Fibroblast of pulmonary artery (primary cell): Measurements from ENCODE around the gene EEF1AKMT3.
A peak's percentile ranks its signal among the peaks of the same experiment; 100 is the strongest.

Source experiments
- DNase-seq: peaks from one replicate; pipeline ENCODE4 v3.0.0-alpha.2; 2010; ENCODE audit warnings: low read depth
- H3K4me3 ChIP-seq: replicated peaks from 2 replicates; pipeline ENCODE4 v1.5.1; 2011; ENCODE audit warnings: low read depth, mild to moderate bottlenecking, control low read depth, low read length, moderate library complexity
- CTCF ChIP-seq: IDR thresholded peaks from 2 replicates; pipeline ENCODE4 v1.5.1; 2011; ENCODE audit warnings: mild to moderate bottlenecking, control low read depth, low read length, inconsistent platforms; ENCODE audit errors: missing control alignments

EEF1AKMT3 gene

DNA sequence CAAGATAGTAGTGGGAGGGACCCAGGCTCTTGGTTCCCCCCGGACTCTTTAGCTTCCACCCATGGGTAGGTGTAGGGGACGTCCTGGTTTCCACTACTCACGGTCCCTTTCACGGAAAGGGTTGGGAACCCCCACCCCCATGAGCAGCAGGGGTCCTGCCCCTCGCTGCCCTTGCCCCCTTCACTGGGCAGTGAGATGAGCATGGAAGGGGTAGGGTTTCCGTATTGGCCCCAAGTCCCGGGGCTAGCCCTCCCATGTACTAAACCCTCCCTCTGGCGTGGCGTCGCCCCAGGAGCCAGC is 46.6 kb upstream of the EEF1AKMT3 start:
- TF ChIP-seq CTCF = no peak
- H3K4me3 ChIP-seq = peak overlapping the region; percentile 83
- DNase-seq = no peak

DNA sequence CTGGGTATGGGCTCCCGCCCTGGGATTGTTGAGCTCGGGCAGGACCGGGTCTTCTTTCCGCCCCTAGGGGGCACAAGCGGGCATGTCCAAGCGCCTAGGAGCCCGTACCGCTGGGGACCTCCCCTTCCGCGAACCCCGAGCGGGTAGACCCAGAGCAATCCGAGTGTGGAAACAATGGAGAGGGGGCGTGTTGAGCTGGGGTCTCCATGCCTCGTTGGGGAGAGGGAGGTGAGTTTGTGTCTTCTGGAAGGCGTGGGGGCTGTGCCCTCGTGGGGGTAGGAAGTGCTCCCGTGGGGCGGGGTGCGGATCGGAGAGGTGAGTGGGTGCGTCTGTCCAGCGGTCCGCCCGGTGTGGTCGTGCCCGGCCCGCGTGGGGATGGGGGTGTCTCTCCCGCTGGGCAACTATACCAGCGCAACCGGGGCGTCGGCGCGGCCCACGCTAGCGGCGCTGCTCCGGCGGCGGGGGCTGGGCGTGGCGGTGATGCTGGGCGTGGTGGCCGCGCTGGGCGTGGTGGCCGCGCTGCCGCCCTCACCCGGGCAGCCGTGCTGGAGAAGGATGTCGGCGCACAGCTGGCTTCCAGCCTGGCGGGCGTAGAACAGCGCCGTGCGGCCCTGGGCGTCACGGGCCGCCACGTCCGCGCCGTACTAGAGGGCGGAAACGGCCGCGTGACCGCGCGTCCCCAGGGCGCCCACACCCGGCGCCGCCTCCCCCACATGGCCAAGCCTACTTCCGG is 46.1 kb upstream of the EEF1AKMT3 start:
- H3K4me3 ChIP-seq = peak overlapping the region; percentile 83
- peak; percentile 81 for TF ChIP-seq CTCF
- peak; percentile 80 for DNase-seq

DNA sequence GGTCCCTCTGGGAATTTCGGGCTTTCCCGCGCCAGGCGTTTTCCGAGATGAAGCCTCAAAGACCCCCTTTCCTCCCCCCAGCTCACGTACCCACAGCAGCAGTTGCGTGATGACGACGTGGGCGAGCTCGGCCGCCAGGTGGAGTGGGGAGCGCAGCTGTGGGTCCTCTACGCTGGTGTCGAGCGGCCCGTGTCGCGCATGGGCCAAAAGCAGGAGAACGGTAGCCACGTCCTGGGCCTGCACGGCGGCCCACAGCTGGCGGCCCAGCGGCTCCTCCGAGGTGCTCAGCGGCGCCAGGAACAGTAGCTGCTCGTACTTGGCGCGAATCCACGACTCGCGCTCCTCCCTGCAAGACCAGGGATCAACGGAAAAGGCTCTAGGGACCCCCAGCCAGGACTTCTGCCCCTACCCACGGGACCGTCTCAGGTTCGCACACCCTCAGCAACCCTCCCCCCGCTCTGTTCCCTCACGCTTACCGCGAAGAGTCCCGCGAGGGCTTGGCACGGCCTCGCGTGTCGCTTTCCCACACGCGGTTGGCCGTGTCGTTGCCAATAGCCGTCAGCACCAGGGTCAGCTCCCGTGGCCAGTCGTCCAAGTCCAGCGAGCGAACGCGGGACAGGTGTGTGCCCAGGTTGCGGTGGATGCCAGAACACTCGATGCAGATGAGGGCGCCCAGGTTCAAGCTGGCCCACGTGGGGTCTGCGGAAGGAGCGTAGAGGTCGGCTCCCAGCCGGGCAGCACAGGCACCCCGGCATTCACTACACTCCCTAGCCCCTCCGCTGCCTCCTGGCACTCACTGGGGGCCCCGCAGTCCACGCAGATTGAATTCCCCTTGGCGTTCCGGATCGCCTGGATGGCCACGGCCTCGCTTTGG is 45.3 kb upstream of the EEF1AKMT3 start:
- DNase-seq = no peak

DNA sequence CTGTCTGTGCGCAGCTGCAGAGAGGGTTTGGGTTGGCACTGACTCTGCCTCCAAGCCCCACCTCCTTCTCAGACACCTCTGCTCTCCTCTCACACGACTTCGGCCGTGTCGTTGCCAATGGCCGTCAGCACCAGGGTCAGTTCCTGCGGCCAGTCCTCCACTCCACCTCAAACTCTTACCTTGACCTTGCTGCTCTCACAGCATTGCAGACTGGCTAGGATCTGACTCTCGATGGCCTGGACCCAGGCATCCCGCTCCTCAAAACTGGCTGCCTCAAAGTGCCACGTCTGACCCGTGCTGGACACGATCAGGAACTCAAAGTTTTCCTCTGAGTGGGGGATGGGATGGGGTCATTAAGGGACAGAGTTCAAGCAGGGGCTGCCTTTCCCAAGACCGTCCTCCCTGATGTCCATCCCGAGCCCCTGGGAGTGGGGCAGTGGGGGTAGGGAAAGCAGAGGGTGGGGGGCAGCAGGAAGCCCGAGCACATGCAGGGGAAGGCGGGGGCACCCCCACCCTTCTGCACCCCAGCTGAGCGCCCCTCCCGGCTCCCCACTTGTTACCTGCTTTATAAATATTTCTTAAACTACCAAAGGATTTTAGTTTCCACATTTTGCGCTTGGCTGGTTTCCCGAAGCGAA is 44.5 kb upstream of the EEF1AKMT3 start:
- H3K4me3 ChIP-seq = no peak overlapping the region
- TF ChIP-seq CTCF = no peak
- no peak for DNase-seq

More for the DNA sequence above, 45.3 kb upstream of the EEF1AKMT3 start:
- TF ChIP-seq CTCF = peak; percentile 34
- peak overlapping the region; percentile 83 for H3K4me3 ChIP-seq

- no peak overlapping the region for H3K4me3 ChIP-seq
- no peak for TF ChIP-seq CTCF
- DNase-seq = no peak
Measured at GRCh38 chr12:57729321-57729844, 43.0 kb upstream of the EEF1AKMT3 start.

- DNase-seq = no peak
- no peak for TF ChIP-seq CTCF
- H3K4me3 ChIP-seq = no peak overlapping the region
Measured at GRCh38 chr12:57730336-57731067, 41.9 kb upstream of the EEF1AKMT3 start.
